Measurements from ENCODE around the gene TTN.

Gene TTN

GRCh38 chr2:178731300-178731699 lies 75.9 kb downstream of the TTN start:
- TF ChIP-seq POLR2AphosphoS5 (IDR thresholded peaks at IDR 0.05; ENCODE audit: low read depth, low read length) (no peak), TAF1 (IDR thresholded peaks at IDR 0.05; ENCODE audit: borderline replicate concordance, low read depth, low read length) (no peak), POLR2A (IDR thresholded peaks at IDR 0.05; ENCODE audit: low read depth, low read length) (no peak)
- FAIRE-seq: no peak
- no peak for DNase-seq (ENCODE audit: insufficient read length)

DNA sequence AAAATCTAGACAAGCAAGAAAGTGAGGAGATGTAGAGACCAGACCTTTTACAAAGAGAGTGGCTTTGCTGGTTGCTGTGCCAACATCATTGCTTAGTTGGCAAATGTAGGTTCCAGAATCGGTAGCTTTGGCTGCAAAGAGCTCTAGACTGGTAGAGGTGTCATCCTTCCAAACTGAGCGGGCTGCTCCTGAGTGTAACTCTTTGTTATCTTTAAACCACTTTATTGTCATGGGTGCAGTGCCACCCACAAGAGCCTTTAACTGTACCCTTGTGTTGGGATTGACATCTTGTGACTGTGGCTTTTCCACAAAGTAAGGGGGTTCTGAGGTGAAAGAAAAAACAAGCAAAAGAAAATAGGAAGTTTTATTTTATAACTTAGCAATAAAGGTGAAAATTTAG lies 77.2 kb downstream of the TTN start:
- DNase-seq (ENCODE audit: insufficient read length) (no peak), FAIRE-seq (no peak)
- TF ChIP-seq POLR2A (IDR thresholded peaks at IDR 0.05; ENCODE audit: low read depth, low read length): no peak
- TF ChIP-seq POLR2AphosphoS5 (IDR thresholded peaks at IDR 0.05; ENCODE audit: low read depth, low read length): no peak
- TF ChIP-seq TAF1 (IDR thresholded peaks at IDR 0.05; ENCODE audit: borderline replicate concordance, low read depth, low read length): no peak

DNA sequence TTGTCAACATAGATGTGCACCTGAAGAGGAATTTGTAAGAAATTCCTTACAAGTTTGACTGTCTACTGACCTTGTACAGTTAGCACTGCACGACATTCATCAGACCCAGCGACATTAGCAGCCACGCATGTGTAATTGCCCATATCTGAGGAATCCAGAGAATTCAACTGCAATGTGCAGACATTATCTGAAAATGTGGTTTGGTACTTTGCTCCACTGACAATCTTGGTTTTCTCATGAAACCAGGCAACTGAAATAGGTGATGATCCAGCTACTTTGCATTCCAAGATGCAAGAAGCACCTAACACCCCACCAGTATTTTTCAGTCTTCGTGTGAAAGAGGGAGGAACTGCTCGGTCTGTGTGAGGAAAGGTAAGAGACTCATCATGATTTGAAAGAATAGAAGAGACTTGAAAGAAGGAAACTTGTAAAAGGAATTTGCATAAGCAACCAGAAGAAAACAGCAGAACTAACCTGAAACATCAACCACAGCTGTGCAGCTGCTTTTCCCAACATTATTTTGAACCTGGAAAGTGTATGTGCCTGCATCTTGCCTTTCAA lies 83.4 kb downstream of the TTN start:
- DNase-seq (ENCODE audit: insufficient read length): no peak
- FAIRE-seq: no peak
- TF ChIP-seq POLR2A (IDR thresholded peaks at IDR 0.05; ENCODE audit: low read depth, low read length) (no peak), POLR2AphosphoS5 (IDR thresholded peaks at IDR 0.05; ENCODE audit: low read depth, low read length) (no peak), TAF1 (IDR thresholded peaks at IDR 0.05; ENCODE audit: borderline replicate concordance, low read depth, low read length) (no peak)

- no peak for FAIRE-seq
- no peak for DNase-seq (ENCODE audit: insufficient read length)
- no peak for TF ChIP-seq POLR2AphosphoS5 (IDR thresholded peaks at IDR 0.05; ENCODE audit: low read depth, low read length)
- TF ChIP-seq POLR2A (IDR thresholded peaks at IDR 0.05; ENCODE audit: low read depth, low read length): no peak
- no peak for TF ChIP-seq TAF1 (IDR thresholded peaks at IDR 0.05; ENCODE audit: borderline replicate concordance, low read depth, low read length)
These were observed 84.9 kb downstream of the TTN start for GRCh38 chr2:178722296-178722695.

- no peak for TF ChIP-seq POLR2AphosphoS5 (IDR thresholded peaks at IDR 0.05; ENCODE audit: low read depth, low read length)
- TF ChIP-seq POLR2A (IDR thresholded peaks at IDR 0.05; ENCODE audit: low read depth, low read length): no peak
- FAIRE-seq (no peak), DNase-seq (ENCODE audit: insufficient read length) (no peak)
These were observed 88.2 kb downstream of the TTN start for GRCh38 chr2:178718988-178719387.

DNA sequence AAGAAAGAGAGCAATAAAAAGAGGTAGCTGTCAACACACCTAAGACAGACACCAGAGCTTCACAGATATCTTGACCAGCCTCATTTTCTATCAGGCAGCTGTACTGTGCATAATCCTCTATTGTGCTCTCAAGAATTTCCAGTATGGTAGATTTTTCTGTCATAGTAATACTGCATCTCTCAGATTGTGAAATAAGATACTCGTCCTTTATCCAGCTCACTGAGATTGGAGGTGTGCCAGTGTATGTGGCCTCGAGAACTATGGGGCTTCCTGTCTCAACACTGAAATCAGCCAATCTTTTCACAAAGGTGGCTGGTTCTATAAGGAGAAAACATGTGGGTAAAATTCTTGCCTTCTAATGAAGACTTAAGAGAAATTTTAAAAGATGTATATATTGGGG lies 88.9 kb downstream of the TTN start:
- TF ChIP-seq POLR2AphosphoS5 (IDR thresholded peaks at IDR 0.05; ENCODE audit: low read depth, low read length) (no peak), POLR2A (IDR thresholded peaks at IDR 0.05; ENCODE audit: low read depth, low read length) (no peak), TAF1 (IDR thresholded peaks at IDR 0.05; ENCODE audit: borderline replicate concordance, low read depth, low read length) (no peak)
- FAIRE-seq (no peak), DNase-seq (ENCODE audit: insufficient read length) (no peak)

GRCh38 chr2:178716394-178716793 lies 90.8 kb downstream of the TTN start:
- FAIRE-seq (no peak), DNase-seq (ENCODE audit: insufficient read length) (no peak)
- no peak for TF ChIP-seq POLR2AphosphoS5 (IDR thresholded peaks at IDR 0.05; ENCODE audit: low read depth, low read length)
- no peak for TF ChIP-seq POLR2A (IDR thresholded peaks at IDR 0.05; ENCODE audit: low read depth, low read length)
- no peak for TF ChIP-seq TAF1 (IDR thresholded peaks at IDR 0.05; ENCODE audit: borderline replicate concordance, low read depth, low read length)

GRCh38 chr2:178715366-178715765 lies 91.9 kb downstream of the TTN start:
- no peak for TF ChIP-seq POLR2A (IDR thresholded peaks at IDR 0.05; ENCODE audit: low read depth, low read length)
- TF ChIP-seq TAF1 (IDR thresholded peaks at IDR 0.05; ENCODE audit: borderline replicate concordance, low read depth, low read length): no peak
- TF ChIP-seq POLR2AphosphoS5 (IDR thresholded peaks at IDR 0.05; ENCODE audit: low read depth, low read length): no peak
- FAIRE-seq (no peak), DNase-seq (ENCODE audit: insufficient read length) (no peak)

DNA sequence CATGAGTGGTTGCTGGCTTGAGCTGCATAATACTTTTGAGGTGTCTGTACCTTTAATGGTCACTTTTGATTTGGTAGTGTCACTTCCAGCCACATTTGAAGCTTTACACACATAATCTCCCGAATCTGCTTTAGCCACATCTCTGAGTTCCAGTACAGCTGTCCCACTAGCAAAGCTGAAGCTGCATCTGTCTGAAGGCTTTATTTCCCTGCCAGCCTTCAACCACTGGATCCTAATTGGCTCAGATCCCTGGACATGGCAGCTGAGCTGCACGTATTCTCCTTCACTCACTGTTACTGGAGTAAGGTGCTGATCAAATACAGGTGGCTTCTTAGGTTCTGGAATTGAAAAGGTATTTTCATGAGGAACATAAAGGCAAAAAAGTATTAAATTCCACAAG lies 99.7 kb downstream of the TTN start:
- no peak for DNase-seq (ENCODE audit: insufficient read length)
- FAIRE-seq: peak; percentile 44
- TF ChIP-seq POLR2A (IDR thresholded peaks at IDR 0.05; ENCODE audit: low read depth, low read length): no peak

- peak; percentile 9 for FAIRE-seq
These were observed 102.3 kb downstream of the TTN start for GRCh38 chr2:178704876-178705275.

GRCh38 chr2:178702361-178702760 lies 104.9 kb downstream of the TTN start:
- no peak for FAIRE-seq
- DNase-seq (ENCODE audit: insufficient read length): no peak
- TF ChIP-seq POLR2AphosphoS5 (IDR thresholded peaks at IDR 0.05; ENCODE audit: low read depth, low read length) (no peak), TAF1 (IDR thresholded peaks at IDR 0.05; ENCODE audit: borderline replicate concordance, low read depth, low read length) (no peak), POLR2A (IDR thresholded peaks at IDR 0.05; ENCODE audit: low read depth, low read length) (no peak)

More at GRCh38 chr2:178704876-178705275, 102.3 kb downstream of the TTN start:
- no peak for DNase-seq (ENCODE audit: insufficient read length)
- TF ChIP-seq POLR2AphosphoS5 (IDR thresholded peaks at IDR 0.05; ENCODE audit: low read depth, low read length) (no peak), TAF1 (IDR thresholded peaks at IDR 0.05; ENCODE audit: borderline replicate concordance, low read depth, low read length) (no peak), POLR2A (IDR thresholded peaks at IDR 0.05; ENCODE audit: low read depth, low read length) (no peak)

DNA sequence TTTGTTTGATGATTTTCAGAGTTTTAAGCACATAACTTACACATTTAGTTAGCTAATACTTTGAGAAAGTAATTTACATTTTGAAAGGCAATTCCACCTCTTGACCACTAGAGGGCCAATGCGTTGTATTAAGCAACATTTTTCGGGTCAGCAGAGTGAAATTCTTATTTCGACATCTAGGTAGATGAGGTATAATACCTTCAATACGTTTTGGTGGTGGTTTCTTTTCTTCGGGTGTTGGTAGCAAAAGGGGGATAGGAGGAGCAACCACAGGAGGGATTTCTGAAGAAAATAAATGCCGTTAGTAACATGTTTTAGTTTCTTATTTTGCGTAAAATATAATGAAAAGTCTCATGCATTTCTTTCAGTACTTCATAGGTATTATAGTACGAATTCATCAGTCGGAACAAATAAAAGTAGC lies 106.3 kb downstream of the TTN start:
- peak; percentile 78 for FAIRE-seq
- no peak for TF ChIP-seq POLR2AphosphoS5 (IDR thresholded peaks at IDR 0.05; ENCODE audit: low read depth, low read length)
- TF ChIP-seq POLR2A (IDR thresholded peaks at IDR 0.05; ENCODE audit: low read depth, low read length): no peak
- no peak for TF ChIP-seq TAF1 (IDR thresholded peaks at IDR 0.05; ENCODE audit: borderline replicate concordance, low read depth, low read length)
- DNase-seq (ENCODE audit: insufficient read length): no peak

DNA sequence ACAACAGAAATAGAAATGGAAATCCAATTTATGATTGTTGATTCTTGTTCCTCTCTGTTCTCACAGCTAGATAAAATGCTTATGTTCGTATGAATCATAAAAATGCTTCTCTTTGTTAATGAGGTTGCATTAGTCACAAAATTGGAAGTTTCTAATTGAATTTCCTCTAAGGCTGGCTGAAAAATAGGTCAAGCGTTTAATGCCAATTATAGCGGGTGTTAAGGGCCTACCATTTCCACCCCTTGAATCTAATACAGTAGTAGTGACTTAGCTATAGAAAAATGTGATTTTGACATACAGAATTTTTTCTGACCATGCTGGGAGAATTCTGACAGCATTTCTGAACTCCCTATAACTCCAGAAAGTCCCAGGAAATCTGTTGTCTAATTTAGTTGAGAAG lies 107.1 kb downstream of the TTN start:
- FAIRE-seq (no peak), DNase-seq (ENCODE audit: insufficient read length) (no peak)
- no peak for TF ChIP-seq POLR2A (IDR thresholded peaks at IDR 0.05; ENCODE audit: low read depth, low read length)
- no peak for TF ChIP-seq POLR2AphosphoS5 (IDR thresholded peaks at IDR 0.05; ENCODE audit: low read depth, low read length)
- no peak for TF ChIP-seq TAF1 (IDR thresholded peaks at IDR 0.05; ENCODE audit: borderline replicate concordance, low read depth, low read length)
